Measurements from ENCODE around the gene PDE4D. TPM values are rescaled to one million over a fixed set of nuclear protein-coding genes. Genes with fewer than 3 reads are reported as not detected.
"Not testable (repeated sequence)": the region's sequence is repeated elsewhere in the genome, so short reads cannot be mapped to it uniquely, and the experiment has no call there.

The PDE4D gene
- total RNA-seq, 1 experiment from 2014 or later: 291 TPM

DNA sequence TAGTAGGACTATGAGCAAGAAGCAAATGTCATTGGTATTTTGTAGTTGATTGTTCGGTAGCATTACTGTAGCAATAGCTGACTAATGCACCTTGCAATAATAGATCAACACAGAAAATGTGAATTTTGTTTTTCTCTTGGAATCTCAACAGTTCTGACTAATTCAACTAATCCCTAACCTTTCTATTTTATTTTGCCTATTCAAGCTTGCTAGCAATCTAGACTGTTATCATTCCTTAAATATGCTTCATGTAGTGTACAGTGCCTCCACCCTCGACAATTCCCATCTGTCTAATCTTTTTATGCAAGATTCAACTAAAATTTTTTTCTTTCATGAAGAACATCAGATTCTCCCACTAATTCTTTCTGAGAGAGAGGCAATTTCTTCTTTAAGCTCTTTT is 570.6 kb downstream of the PDE4D start:
- DNase-seq (ENCODE audit: extremely low read depth, low read depth): no peak

DNA sequence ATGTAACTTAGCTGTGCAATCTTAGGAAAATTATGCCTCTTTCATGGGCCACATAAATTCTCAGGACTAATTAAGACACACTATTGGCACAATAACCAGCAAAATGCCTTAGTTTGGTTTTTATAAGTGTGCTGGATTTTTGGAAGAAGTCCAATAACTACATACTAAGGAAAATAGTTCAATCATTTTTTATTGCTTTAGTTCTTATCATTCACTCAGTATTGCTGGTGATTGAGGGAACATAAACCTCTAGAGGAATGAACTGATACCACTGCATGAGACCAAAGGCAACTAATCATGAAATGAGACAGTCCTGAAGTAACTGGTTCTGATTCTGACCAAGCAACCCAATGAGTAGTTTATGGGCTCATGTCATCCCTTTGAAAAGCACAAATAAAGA is 571.5 kb downstream of the PDE4D start:
- DNase-seq (ENCODE audit: extremely low read depth, low read depth): no peak

- no peak for DNase-seq (ENCODE audit: extremely low read depth, low read depth)
These were observed 571.9 kb downstream of the PDE4D start for GRCh38 chr5:59321642-59322041.

- DNase-seq (ENCODE audit: extremely low read depth, low read depth): no peak
These were observed 573.1 kb downstream of the PDE4D start for GRCh38 chr5:59320420-59320819.

DNA sequence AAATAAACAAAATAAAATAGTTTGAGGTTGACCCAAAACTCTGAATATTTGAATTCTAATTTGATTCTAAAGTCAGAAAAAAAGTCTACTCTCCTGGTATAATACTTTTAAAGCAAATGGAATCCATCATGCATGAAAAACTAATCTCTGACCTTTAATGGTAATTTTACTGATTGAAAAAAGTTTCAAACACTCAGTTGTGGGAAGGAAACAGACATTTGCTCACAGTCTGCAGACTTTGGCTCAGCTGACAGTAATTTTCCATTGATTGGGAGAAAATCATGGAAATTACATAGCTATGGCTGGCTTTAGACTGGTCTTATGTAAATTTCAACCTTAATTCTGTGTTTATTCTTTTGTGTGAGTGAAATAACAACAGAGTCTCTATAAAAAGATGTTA is 574.3 kb downstream of the PDE4D start:
- no peak for DNase-seq (ENCODE audit: extremely low read depth, low read depth)

DNA sequence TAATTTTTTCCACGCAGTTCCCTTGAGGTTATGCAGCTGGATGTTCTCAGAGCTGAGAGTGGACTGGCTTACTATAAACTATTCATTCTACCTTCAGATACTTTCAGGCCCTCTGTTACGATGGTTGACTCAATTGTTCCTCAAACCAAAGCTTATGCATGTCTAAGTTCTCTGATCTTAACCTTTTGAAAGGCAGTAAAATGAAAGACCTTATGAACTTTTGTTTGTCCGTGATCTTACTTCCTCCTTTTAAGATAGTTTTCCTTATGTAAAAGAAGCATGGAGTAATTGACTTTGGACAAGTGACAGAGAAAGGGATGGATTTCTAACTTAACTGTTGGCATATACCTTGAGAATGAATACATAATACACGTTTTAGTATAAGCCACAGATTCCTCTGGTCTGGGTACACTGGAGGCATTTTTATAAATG is 575.7 kb downstream of the PDE4D start:
- DNase-seq (ENCODE audit: extremely low read depth, low read depth): no peak

DNA sequence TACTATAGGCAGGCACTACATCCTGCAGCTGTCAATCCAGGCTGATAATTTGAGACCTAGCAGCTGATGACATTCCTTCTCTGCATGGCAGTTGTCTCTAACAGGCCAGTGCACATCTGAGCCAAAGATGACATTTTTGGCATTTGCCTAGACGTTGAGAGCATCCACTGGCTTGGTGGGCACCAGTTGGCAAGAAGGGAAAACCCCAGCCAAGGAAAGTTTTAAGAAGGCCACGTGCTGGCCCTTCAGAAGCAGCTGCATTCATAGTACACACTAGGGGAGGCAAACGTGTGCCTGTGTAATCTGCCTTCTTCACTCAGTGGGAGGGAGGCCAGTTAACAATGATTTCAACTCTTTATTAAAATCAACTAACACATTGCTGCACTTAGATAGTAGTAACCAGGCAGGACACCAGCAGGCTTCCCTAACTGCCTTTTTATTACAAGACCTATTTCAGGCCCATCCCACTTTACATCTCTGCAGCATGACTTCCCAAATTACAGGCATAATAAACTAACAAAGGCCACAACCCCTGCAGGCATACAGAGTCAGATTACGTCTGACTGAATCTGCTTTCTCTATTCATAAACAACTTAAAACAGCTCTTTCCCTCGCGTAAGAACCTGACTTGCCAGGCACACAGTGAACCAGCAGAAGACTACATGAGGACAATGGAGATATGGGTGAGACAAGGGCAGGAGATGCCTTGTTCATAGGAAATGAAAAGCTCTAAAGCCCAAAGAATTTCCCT is 576.3 kb downstream of the PDE4D start:
- no peak for DNase-seq (ENCODE audit: extremely low read depth, low read depth)

- no peak for DNase-seq (ENCODE audit: extremely low read depth, low read depth)
These were observed 581.3 kb downstream of the PDE4D start for GRCh38 chr5:59312223-59312622.

- DNase-seq (ENCODE audit: extremely low read depth, low read depth): not testable (repeated sequence)
These were observed 584.8 kb downstream of the PDE4D start for GRCh38 chr5:59308685-59309084.

GRCh38 chr5:59303289-59303716 is 590.2 kb downstream of the PDE4D start:
- not testable (repeated sequence) for DNase-seq (ENCODE audit: extremely low read depth, low read depth)

- not testable (repeated sequence) for DNase-seq (ENCODE audit: extremely low read depth, low read depth)
These were observed 591.0 kb downstream of the PDE4D start for GRCh38 chr5:59302509-59302908.

- no peak for DNase-seq (ENCODE audit: extremely low read depth, low read depth)
These were observed 591.8 kb downstream of the PDE4D start for GRCh38 chr5:59301727-59302126.

DNA sequence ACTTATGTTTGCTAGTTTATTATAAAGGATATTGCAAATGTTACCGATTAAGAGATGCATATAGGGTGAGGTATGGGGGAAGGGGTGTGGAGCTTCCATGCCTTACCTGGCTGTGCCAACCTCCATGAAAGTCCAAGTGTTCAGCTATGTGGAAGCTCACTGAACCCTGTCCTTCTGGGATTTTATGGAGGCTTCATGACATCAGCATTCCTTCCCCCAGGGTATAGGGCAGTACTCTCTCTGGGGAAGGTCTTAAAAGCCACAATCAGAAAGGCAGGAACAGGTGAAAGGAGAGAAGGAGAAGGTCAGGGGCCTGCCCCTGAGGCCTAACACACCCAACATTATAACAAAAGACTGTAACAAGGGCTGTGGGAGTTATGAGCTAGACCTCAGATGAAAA is 592.6 kb downstream of the PDE4D start:
- no peak for DNase-seq (ENCODE audit: extremely low read depth, low read depth)

- DNase-seq (ENCODE audit: extremely low read depth, low read depth): no peak
These were observed 594.5 kb downstream of the PDE4D start for GRCh38 chr5:59299006-59299405.

DNA sequence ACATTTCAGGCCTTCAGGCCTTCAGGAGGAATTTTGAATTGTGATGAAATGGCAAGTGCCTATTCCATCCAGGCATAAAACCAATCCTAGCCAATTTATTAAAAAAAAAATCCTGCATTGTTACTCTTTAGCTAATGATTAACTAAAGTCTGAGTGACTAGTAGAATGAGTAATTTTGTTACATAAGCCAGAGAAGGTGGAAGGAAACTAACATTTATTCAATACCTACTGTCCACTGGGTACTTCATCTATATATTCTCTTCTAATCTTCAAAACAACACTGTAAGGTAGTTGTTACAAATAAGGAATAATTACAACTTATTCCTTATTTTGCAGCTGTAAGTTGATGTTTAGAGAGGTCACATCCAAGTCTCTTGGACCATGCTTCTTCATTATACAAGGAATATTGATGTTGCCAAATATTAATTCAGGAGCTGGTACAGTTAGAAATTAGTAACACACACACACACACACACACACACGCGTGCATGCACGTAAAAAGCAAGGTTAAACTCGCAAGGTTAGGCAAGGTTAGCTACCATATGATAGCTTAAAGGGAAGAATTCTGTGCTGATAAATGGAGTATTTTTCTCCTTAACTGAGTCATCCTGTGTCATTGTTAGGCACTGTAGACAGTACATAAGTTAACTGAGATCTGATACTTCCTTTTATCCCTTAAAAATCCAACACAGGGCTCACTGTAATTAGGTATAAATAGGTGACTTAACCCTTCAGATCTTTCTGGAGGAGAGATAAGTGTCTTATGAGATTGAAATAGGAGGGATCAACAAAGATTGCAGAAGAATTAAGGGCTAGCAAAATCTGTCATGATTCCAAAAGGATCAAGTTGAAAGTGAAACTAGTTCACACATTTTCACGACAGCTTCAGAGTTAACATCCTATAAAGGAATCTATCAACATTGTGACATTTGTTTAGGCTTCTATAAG is 596.9 kb downstream of the PDE4D start:
- peak; percentile 44 for DNase-seq (ENCODE audit: extremely low read depth, low read depth)

- no peak for DNase-seq (ENCODE audit: extremely low read depth, low read depth)
These were observed 599.8 kb downstream of the PDE4D start for GRCh38 chr5:59293700-59294099.

DNA sequence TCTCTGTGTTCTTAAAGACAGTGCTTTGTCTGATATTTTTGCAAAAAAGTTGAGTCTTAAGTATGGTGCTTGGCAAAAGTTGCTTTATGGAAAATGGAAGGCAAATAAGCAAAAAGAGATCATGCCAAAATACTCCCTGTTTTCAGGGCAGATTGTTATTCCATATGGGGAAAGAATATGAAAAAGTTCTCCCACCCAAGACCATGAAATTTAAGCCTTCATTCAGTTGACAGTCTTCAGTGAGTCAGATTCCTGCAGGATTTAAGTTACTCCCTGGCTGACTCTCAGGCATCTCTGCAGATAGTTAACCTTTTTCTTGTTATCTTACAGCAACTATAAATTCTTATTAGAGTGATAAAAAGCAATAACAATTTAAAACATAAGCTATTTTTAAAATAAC is 601.6 kb downstream of the PDE4D start:
- DNase-seq (ENCODE audit: extremely low read depth, low read depth): no peak

DNA sequence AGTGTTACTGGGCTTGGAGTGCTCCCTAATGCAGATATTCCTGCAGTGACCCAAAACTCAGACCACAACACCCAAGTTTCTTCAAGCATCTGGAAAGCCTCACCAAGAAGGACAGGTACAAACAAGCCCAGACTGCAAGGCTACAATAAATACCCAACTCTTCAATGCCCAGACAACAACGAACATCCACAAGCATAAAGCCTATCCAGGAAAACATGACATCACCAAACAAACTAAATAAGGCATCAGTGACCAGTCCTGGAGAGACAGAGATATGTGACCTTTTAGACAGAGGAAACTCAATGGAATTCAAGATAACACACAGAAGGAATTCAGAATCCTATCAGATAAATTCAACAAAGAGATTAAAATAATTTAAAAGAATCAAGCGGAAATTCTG is 605.6 kb downstream of the PDE4D start:
- no peak for DNase-seq (ENCODE audit: extremely low read depth, low read depth)

GRCh38 chr5:59287361-59287760 is 606.2 kb downstream of the PDE4D start:
- DNase-seq (ENCODE audit: extremely low read depth, low read depth): no peak

GRCh38 chr5:59286510-59286909 is 607.0 kb downstream of the PDE4D start:
- DNase-seq (ENCODE audit: extremely low read depth, low read depth): no peak

DNA sequence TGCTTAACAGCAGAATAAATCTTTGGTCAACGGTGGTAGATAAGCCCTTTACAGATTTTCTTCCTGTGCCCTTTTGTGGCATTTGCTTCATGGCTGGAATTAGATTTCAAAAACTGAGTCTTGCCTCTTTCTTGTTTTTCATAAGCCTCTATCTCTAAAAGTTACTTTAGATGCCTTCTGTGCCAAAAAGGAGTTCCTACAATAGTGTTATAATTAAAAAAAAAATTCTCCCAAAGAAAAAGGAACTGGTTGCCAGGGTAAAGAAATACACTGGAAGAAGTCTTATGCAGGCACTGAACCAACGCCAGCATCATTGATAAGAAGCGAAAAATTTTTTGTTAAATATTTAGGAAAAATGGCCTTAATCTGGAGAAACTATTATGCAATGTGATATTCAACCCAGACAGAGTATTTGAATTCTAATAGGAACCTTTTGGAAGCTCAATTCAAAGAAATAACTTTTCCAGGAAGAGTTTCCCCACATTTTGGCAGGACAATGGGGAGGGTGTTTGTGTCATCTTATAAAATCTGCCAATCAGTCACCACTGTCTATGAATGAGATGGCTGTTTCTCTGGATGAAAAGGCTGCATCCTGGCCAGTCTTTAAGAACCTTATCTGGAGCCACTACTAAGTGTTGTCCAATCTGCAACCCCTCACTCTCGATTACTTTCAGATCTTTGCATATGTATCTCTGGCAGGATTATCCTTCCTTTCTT is 608.1 kb downstream of the PDE4D start:
- no peak for DNase-seq (ENCODE audit: extremely low read depth, low read depth)
